SU-DHL-6 (cell line): ENCODE measurements around the gene RPL26.

Source experiments
- H2AFZ ChIP-seq: fragments of 200-600 bp; sonication (generic); 2 replicates; pipeline ENCODE4 v1.6.1; 2014; ENCODE audit warnings: low read depth, mild to moderate bottlenecking, moderate library complexity, mixed read lengths, antibody characterized with exemption, low read length; ENCODE audit not compliant: severe bottlenecking
- H3F3A ChIP-seq: fragments of 200-600 bp; shearing (Covaris generic); 2 replicates; pipeline ENCODE4 v1.6.0; 2016; ENCODE audit warnings: antibody characterized with exemption, mild to moderate bottlenecking; ENCODE audit not compliant: insufficient read depth
- H3K27ac ChIP-seq: fragments of 200-600 bp; sonication (generic); 2 replicates; pipeline ENCODE4 v1.5.1; 2016; ENCODE audit warnings: low read depth, mild to moderate bottlenecking, low read length, moderate library complexity, mixed read lengths
- H3K27me3 ChIP-seq: fragments of 200-600 bp; sonication (generic), shearing (Covaris generic); 2 replicates; pipeline ENCODE4 v1.6.0; 2014; ENCODE audit warnings: mild to moderate bottlenecking, low read length
- H3K36me3 ChIP-seq: fragments of 200-600 bp; sonication (generic); 2 replicates; pipeline ENCODE4 v1.6.1; 2014; ENCODE audit warnings: mild to moderate bottlenecking, low read length, mixed read lengths
- H3K4me2 ChIP-seq: fragments of 300-600, 200-600 bp; shearing (Covaris generic), sonication (generic); 2 replicates; pipeline ENCODE4 v1.6.0; 2014; ENCODE audit warnings: low read length, low read depth, mild to moderate bottlenecking; ENCODE audit not compliant: poor library complexity, severe bottlenecking
- H3K4me3 ChIP-seq: fragments of 200-600 bp; sonication (generic); 2 replicates; pipeline ENCODE4 v1.5.1; 2014; ENCODE audit warnings: antibody characterized with exemption, low read length, mild to moderate bottlenecking, mixed read lengths; ENCODE audit not compliant: insufficient read depth, poor library complexity, severe bottlenecking
- H3K79me2 ChIP-seq: fragments of 200-600 bp; sonication (generic); 2 replicates; pipeline ENCODE4 v1.6.1; 2014; ENCODE audit warnings: mild to moderate bottlenecking, low read length, moderate library complexity; ENCODE audit not compliant: insufficient read depth
- H3K9ac ChIP-seq: fragments of 200-600 bp; sonication (generic); 2 replicates; pipeline ENCODE4 v1.7.0; 2014; ENCODE audit warnings: mild to moderate bottlenecking, low read length
- H3K9me2 ChIP-seq: fragments of 200-600 bp; sonication (generic); replicated peaks from 2 replicates; pipeline ENCODE4 v1.6.1; 2014; ENCODE audit warnings: low read length; ENCODE audit not compliant: insufficient read depth
- H3K9me3 ChIP-seq: fragments of 200-600 bp; sonication (generic); 2 replicates; pipeline ENCODE4 v1.6.1; 2014; ENCODE audit warnings: low read length, mixed read lengths; ENCODE audit not compliant: insufficient read depth
- H4K20me1 ChIP-seq: fragments of 200-600 bp; sonication (generic); 2 replicates; pipeline ENCODE4 v1.6.1; 2014; ENCODE audit warnings: low read depth, mild to moderate bottlenecking, antibody characterized with exemption, low read length, moderate library complexity, mixed read lengths
- EZH2phosphoT487 ChIP-seq: fragments of 200-600 bp; sonication (generic), shearing (Covaris generic); conservative IDR thresholded peaks from 2 replicates; pipeline ENCODE4 v1.6.1; 2018; ENCODE audit warnings: mild to moderate bottlenecking, antibody characterized with exemption, low read length, moderate library complexity, mixed read lengths
- TF ChIP-seq, protein P1 (sequence below): fragments of 200-600 bp; sonication (generic); IDR thresholded peaks from one replicate; pipeline ENCODE4 v1.5.1; 2017; ENCODE audit warnings: antibody characterized with exemption, mild to moderate bottlenecking, low read length, moderate library complexity; ENCODE audit not compliant: insufficient read depth, poor library complexity, severe bottlenecking

RPL26 gene

DNA sequence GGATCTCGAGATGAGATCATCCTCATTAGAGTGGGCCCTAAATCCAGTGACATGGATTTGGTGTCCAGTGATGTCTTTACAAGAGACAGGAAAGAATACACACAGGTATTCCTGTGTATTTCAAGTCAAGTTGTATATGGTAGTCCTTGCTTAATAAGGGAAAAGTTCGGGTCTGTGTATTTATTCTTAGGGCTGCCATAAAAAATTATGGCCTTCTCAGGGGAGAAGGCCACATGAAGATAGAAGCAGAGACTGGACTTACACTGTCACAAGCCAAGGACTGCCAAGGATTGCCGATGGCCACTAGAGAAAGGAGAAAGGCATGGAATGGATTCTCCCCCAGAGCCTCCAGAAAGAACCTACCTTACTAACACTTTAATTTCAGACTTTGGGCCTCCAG, 14.8 kb downstream of the RPL26 start:
- H3K79me2 ChIP-seq, result no peaks in the 10 kb centered on the region
- no peaks in the 10 kb centered on the region for H3K9me3 ChIP-seq
- TF ChIP-seq, protein P1, sequence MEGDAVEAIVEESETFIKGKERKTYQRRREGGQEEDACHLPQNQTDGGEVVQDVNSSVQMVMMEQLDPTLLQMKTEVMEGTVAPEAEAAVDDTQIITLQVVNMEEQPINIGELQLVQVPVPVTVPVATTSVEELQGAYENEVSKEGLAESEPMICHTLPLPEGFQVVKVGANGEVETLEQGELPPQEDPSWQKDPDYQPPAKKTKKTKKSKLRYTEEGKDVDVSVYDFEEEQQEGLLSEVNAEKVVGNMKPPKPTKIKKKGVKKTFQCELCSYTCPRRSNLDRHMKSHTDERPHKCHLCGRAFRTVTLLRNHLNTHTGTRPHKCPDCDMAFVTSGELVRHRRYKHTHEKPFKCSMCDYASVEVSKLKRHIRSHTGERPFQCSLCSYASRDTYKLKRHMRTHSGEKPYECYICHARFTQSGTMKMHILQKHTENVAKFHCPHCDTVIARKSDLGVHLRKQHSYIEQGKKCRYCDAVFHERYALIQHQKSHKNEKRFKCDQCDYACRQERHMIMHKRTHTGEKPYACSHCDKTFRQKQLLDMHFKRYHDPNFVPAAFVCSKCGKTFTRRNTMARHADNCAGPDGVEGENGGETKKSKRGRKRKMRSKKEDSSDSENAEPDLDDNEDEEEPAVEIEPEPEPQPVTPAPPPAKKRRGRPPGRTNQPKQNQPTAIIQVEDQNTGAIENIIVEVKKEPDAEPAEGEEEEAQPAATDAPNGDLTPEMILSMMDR, result no peak
- TF ChIP-seq EZH2phosphoT487, result no peak
- H3K27me3 ChIP-seq, result no peaks in the 10 kb centered on the region
- H3K9ac ChIP-seq, result no peak overlapping the region
- no peaks in the 10 kb centered on the region for H3K9me2 ChIP-seq
- H3K4me3 ChIP-seq, result no peak overlapping the region
- H3K36me3 ChIP-seq, result no peaks in the 10 kb centered on the region
- no peaks in the 10 kb centered on the region for H3F3A ChIP-seq
- no peak overlapping the region for H2AFZ ChIP-seq
- H3K27ac ChIP-seq, result no peak overlapping the region
- H4K20me1 ChIP-seq, result no peaks in the 10 kb centered on the region
- H3K4me2 ChIP-seq, result no peak overlapping the region

DNA sequence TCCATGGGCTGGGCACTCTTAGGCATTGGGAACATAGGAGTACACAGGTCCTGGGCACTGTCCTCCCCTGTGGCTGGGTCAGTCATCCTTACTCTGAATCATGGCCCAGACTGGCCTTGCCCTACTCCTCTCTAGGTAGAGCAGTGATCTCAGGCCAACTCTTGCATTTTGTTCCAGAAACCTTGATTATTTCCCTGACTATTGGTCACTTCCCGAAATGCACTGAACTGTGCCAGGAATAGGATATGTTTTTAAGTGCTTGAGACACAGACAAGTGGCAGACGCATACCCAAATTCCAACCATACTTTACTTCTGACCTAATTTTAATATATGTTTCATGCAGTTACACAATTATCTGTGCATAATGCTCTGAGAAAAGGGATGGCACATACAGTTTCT, 16.8 kb downstream of the RPL26 start:
- no peaks in the 10 kb centered on the region for H3K9me3 ChIP-seq
- no peak overlapping the region for H3K4me3 ChIP-seq
- H3F3A ChIP-seq, result no peaks in the 10 kb centered on the region
- no peaks in the 10 kb centered on the region for H3K36me3 ChIP-seq
- H3K4me2 ChIP-seq, result no peak overlapping the region
- H3K27ac ChIP-seq, result no peak overlapping the region
- TF ChIP-seq EZH2phosphoT487, result no peak
- H3K9ac ChIP-seq, result no peak overlapping the region
- no peak overlapping the region for H2AFZ ChIP-seq
- no peaks in the 10 kb centered on the region for H3K27me3 ChIP-seq
- no peaks in the 10 kb centered on the region for H3K79me2 ChIP-seq
- H4K20me1 ChIP-seq, result no peaks in the 10 kb centered on the region
- H3K9me2 ChIP-seq, result no peaks in the 10 kb centered on the region

DNA sequence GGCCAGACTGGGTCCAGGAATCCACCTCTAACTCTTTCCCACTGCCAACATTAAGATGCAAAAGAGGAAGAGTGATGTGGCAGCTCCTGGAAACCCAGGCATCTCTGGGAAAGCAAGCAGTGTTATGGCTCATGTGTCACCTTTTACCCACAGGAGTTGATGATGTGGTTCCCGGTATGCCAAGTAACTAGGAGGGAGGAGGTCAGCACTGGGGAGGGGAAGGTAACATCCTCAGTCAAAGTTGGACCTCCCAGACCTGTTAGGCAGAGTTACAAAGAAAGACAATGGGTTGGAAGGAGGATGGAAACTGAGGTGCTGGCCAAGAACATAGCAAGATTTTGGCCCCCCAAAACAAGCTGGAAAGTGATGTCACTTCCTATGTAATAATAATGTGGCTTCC, 17.9 kb downstream of the RPL26 start:
- no peaks in the 10 kb centered on the region for H3K79me2 ChIP-seq
- no peaks in the 10 kb centered on the region for H3K36me3 ChIP-seq
- H4K20me1 ChIP-seq, result no peaks in the 10 kb centered on the region
- no peak overlapping the region for H3K9ac ChIP-seq
- no peak overlapping the region for H2AFZ ChIP-seq
- H3K9me2 ChIP-seq, result no peaks in the 10 kb centered on the region
- no peaks in the 10 kb centered on the region for H3F3A ChIP-seq
- no peak overlapping the region for H3K4me2 ChIP-seq
- TF ChIP-seq EZH2phosphoT487, result no peak
- TF ChIP-seq, protein P1, result no peak
- H3K27ac ChIP-seq, result no peak overlapping the region
- H3K27me3 ChIP-seq, result no peaks in the 10 kb centered on the region
- no peak overlapping the region for H3K4me3 ChIP-seq
- H3K9me3 ChIP-seq, result no peaks in the 10 kb centered on the region

DNA sequence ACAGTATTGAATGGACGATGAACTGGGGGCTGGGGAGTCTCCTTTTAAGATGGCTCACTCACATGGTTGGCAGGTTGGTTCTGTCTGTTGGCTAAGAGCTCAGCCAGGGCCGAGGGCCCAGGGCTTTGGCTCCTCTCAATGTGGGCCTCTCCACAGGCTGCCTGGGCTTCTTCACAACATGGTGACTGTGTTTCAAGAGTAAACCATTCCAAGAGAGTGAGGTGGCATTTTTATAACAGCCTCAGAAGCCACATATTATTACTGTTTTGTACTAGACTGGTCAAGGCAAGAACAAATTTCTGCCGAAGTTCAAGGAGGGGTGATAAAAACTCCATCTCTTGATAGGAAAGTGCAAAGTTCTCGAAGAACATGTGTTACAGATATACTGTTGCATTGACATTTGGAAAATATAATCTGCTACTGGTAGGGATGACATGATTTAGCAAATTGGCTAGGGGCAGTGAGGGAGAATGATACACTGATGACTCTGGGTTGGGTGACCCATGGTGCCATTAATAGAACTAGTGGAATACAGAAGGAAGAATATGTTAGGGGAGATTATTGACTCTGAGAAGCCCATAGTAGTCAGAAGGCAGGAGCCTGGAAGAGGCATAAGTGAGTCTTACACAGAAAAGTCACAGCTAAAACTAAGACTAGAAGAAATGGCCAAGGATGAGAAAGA, 20.2 kb downstream of the RPL26 start:
- Histone ChIP-seq H3K4me2 (no peak overlapping the region), H3K27ac (no peak overlapping the region), H3K9me2 (no peaks in the 10 kb centered on the region), H3F3A (no peaks in the 10 kb centered on the region), H3K36me3 (no peaks in the 10 kb centered on the region), H4K20me1 (no peaks in the 10 kb centered on the region), H2AFZ (no peak overlapping the region), H3K4me3 (no peak overlapping the region), H3K79me2 (no peaks in the 10 kb centered on the region), H3K9me3 (no peaks in the 10 kb centered on the region), H3K27me3 (no peaks in the 10 kb centered on the region), H3K9ac (no peak overlapping the region)
- TF ChIP-seq, protein P1, result no peak
- TF ChIP-seq EZH2phosphoT487, result no peak
